Measurements from ENCODE around the gene FOXK1.

GRCh38 chr7:4668510-4668847 is 13.6 kb upstream of the FOXK1 start:
- TF ChIP-seq CTCF (IDR thresholded peaks at IDR 0.05) (no peak), ZFX (IDR thresholded peaks at IDR 0.05; ENCODE audit: borderline replicate concordance) (no peak)

Measured in 22Rv1 (cell line).